ENCODE measurements around the gene TAOK1.
"Not testable (repeated sequence)": the region's sequence is repeated elsewhere in the genome, so short reads cannot be mapped to it uniquely, and the experiment has no call there.

Gene TAOK1
- total RNA-seq: 146 to 455 (median 290) reads per million in 18 experiments

DNA sequence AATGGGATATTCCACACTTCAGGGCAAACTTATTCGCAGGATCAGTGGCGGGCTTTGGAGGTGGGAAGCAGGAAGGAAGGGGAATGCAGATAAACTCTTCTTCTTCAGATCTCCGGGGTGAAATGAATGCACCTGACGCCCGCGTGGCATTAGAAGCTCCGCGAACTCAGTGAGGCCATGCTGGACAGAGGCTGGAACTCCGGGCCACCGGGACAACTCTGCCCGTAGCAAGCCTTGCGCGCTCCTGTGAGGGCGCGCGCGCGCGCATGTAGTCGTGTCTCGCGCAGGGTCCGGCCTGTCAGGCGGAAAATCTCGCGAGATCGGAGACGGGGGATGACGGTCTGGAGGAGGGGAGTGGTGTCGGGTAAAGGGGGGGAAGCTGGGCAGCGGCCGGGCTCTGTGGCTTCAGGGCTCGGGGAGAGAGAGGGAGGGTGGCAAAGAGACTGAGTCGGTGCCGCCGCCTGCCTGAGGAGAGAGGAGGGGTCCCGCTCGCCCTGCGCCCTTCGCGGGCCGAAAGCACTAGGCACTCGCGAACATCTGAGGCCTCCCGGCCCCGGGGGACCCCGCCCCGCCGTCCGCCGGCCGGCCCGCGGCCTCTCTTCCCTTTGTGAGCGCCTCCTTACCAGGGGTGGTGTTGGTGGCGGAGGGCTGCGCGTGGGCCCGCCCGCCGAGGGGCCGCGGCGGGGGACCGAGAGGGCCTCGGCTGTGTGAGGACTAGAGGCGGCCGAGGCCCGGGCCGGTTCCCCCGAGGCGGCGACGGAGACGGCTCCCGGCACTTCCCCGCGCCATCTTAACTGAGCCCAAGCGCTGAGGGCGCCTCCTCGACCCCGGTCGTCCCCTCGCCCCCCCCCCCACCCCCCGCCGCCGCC, at the start of gene TAOK1:
Gene TAOK1, plus strand, starts transcription at position 382 of the 869 bp plus-strand sequence. CDS start 61,186 bp downstream, outside the sequence.
- peak; percentile 98 for DNase-seq

DNA sequence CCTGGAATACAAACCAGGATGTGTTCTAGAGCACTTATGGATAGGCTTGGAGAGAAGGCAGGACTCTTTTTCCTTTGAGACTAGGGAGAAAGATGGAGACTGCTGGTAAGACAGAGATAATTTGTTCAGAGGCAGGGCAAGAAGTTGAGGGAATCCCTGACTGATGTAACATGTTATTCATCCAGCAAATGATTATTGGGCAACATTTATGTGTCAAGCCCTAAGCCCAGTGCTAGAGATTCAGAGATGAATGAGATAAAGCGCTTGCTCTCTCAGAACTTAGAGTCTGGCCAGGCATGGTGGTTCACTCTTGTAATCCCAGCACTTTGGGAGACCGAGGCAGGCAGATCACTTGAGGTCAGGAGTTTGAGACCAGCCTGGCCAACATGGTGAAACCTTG, 48.4 kb upstream of the TAOK1 start:
- DNase-seq: peak; percentile 42 to 48

DNA sequence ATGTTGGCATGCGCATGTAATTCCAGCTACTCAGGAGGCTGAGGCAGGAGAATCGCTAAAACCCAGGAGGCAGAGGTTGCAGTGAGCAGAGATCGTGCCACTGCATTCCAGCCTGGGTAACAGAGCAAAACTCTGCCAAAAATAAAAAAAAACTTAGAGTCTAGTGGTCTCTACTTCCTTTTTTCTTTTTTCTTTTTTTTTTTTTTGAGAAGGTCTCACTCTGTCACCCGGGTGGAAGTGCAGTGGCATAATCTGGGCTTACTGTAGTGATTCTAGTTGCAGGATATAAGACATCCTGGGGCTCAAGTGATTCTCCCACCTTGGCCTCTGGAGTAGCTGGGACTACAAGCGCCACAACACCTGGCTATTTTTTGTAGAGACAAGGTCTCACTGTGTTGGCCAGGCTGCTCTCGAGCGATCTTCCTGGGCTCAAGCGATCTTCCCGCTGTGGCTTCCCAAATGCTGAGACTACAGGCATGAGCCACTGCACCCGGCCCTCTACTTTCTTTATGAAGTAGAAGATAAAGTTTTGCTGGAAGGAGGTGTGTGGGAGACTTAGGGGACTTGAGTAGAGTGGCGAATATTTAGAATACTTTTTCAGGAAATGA, 47.9 kb upstream of the TAOK1 start:
- DNase-seq: peak in 1 of 2 donors; percentile 5

DNA sequence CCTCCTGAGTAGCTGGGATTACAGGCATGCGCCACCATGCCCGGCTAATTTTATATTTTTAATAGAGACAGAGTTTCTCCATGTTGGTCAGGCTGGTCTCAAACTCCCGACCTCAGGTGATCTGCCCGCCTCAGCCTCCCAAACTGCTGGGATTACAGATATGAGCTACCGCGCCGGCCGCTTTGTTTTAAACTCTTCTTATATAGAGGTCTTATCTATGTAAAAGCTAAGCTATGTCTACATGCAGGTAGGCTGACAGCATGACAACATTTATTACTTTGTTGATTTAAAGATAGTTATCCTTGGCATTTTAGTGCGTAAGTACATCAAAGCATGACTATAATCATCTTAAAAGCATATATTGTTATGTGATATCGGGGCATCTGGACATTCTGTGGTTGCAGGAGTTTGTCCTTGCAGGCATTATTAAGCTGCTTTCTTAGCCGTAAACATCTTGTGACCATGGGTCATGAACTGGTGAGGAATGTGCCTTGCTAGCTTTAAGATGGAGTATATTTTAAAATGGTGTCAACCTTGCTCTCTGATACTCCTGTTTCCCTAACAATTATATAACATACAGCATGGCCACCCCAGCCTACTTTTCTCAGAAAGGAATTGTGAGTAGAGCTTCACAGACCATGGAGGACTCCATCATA, 45.8 kb upstream of the TAOK1 start:
- DNase-seq: no peak

DNA sequence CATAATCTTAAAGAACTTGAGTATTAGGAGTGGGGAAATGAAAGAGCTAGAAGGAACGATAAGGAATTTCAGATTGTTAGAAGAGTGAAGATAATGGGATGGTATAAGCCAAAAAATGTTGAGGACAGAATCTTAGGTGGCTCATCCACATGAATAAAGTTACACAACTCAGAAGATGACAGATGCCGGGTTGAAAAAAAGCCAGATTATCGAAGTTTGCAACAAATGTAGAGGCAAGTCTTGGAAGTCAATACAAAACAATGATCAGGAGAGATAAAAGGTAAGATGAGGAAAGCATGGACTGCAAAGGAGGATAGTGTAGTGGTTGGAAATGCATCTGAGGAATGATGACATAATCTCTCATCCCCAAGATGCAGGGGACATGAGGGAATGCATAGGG, 45.1 kb upstream of the TAOK1 start:
- DNase-seq: no peak

DNA sequence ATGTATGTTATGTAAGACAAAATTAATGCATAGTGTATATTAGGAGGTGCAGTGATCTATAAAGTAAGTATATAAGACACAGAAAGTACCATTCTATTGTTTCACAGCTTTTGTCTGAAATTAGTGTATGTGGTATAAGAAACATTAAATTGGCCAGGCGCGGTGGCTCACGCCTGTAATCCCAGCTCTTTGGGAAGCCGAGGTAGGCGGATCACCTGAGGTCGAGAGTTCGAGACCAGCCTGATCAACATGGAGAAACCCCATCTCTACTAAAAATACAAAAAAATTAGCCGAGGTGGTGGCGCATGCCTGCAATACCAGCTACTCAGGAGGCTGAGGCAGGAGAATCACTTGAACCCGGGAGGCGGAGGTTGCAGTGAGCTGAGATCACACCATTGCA, 44.7 kb upstream of the TAOK1 start:
- DNase-seq: not testable (repeated sequence)

DNA sequence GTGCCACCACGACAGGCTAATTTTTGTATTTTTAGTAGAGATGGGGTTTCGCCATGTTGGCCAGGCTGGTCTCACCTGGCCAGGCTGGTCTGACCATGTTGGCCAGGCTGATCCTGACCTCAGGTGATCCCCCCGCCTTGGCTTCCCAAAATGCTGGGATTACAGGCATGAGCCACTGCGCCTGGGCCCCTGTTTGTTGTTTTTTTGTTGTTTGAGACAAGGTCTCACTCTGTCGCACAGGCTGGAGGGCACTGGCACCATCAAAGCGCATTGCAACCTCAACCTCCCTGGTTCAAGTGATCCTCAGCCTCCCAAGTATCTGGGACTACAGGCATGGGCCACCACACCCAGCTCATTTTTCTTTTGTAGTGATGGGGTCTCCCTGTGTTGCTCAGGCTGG, 43.7 kb upstream of the TAOK1 start:
- DNase-seq: no peak

DNA sequence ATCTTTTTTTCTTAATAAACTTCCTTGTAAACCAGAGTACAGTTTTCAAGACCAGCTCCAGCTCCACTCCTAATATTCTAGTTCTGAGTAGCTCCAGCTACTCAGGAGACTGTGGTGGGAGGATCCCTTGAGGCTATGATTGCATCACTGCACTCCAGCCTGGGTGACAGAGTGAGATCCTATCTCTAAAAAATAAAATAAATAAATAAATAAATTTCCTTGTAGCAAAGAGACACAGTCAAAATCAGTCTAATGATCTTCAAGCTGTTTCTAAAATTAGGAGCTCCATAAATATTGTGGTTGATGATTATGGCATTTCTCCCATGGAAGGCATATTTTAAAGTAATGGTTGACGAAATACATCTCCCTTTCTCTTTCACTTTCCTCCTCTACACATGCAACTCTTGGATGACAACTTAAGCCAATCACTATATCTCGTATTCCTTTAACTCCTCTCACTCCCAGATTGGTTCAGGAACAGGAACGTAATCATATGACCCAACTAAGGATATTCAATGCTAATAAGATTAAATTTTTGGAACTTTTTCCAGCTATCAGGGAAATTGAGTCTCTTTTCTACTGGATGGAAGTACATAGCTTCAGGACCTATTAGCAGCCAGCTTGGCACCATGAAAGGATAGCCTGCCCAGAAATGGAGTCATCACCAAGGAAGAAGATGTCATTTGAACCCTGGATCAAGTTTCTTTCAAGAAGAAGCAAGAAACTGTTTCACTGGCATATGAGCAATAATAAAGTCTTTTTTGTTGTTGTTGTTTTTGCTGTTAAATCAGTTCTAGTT, 42.1 kb upstream of the TAOK1 start:
- peak in 1 of 2 donors; percentile 40 for DNase-seq

DNA sequence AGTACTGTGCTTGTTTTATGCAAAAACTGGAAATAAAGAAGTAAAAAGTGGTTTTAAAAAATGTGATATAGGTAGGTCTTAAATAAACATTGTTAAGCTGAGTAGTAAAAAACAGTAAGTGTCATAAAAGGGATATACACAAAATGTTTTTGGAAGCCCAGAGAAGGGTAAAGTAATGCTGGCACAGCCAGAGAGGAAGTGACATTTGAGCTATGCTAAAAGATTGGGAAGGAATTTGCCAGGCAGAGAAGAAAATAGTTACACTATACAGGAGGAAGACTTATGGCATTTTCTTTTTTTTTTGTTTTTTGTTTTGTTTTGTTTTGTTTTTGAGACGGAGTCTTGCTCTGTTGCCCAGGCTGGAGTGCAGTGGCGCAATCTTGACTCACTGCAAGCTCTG, 40.8 kb upstream of the TAOK1 start:
- DNase-seq: no peak

DNA sequence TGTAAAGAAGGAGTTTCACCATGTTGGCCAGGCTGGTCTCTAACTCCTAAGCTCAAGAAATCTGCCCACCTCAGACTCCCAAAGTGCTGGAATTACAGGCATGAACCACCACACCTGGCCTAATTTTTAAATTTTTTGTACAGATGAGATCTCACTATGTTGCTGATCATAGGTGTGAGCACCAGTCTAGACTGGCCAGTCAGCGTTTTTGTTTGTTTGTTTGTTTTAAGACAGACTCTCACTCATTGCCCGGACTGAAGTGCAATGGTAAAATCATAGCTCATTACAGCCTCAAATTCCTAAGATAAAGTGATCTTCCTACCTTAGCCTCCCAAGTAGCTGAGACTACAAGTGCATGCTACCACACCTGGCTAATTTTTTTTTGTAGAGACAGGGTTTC, 38.0 kb upstream of the TAOK1 start:
- no peak for DNase-seq

DNA sequence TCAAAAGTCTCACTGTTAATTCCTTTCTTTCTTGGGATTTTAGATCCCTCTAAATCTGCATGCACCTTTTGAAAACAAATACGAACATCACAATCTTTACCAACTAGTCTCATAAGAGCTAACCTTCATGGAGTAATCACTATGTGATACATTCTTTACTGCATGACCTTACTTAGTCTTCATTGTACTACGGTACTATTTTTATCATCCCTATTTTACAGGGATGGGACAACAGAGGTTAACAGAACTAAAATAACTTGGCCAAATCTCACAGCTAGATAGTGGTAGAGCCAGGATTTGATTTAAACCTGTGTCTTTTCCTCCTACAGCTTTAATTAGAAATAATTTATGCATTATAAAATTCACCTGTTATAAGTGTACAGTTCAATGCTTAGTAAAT, 32.9 kb upstream of the TAOK1 start:
- no peak for DNase-seq

DNA sequence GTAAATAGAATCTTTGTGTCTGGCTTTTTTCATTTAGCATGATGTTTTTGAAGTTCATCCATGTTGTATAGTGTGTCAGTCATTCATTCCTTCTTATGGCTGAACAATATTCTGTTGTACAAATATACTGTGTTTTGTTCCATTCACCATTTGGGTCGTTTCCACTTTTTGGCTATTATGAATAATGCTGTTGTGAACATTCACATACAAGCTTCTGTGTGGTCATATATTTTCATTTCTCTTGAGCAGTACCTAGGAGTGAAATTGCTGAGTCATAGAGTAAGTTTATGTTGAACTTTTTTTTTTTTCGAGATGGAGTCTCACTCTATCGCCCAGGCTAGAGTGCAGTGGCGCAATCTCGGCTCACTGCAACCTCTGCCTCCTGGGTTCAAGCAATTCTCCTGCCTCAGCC, 32.3 kb upstream of the TAOK1 start:
- DNase-seq: no peak

DNA sequence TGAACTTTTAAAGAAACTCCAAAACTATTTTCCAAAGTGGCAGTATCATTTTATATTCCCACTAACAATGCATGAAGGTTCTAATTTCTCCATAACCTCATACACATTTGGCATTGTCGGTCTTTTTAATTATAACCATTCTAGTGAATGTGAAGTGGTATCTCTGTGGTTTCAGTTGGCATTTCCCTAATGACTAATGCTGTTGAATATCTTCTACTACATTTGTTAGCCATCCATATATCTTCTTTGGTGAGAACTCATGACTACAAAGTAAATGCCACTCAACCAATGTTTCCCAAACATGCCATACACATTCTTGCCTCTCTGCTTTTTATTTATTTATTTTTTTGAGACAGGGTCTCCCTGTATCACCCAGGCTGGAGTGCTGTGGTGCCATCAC, 31.7 kb upstream of the TAOK1 start:
- DNase-seq: no peak

DNA sequence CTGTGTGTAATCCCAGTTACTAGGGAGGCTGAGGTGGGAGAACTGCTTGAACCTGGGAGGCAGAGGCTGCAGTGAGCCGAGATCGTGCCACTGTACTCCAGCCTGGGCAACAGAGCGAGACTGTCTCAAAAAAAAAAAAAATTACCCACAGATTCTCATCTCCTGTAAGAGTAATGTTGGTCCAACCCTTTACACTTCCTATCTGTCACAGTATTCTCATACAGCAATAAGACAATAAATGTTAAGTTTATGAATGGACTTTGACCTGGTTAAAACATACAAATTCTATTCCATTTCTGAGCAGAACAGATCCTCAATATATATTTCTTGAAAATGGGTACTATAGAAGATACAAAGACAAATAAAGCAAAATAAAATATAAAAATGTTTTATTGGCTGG, 30.4 kb upstream of the TAOK1 start:
- DNase-seq: no peak

DNA sequence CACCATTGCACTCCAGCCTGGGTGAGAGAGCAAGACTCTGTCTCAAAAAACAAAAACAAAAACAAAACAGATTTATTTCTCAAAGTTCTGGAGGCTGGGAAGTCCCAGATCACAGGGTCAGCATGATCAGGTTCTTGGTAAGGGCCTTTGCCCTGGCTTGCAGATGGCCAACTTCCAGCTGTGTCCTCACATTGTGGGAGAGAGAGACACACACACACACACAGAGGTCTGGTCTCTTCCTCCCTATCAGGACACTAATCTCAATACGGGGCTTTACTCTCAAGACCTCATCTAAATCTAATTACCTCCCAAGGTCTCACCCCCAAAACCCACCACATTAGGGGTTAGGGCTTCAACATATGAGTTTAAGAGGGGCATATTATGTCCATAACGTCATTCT, 26.4 kb upstream of the TAOK1 start:
- no peak for DNase-seq

DNA sequence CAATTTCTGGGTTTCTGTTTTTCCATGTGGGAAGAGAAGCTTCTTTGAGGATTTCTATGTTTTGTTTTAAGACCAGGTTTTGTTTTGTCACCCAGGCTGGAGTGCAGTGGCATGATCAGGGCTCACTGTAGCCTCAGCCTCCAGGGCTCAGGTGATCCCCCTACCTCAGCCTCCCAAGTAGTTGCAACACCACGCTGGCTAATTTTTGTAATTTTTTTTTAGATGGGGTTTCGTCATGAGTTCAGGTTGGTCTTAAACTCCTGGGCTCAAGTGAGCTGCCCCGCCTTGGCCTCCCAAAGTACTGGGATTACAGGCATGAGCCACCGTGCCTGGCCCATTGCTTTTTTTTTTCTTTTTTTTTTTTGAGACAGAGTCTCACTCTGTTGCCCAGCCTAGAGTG, 25.5 kb upstream of the TAOK1 start:
- no peak for DNase-seq

DNA sequence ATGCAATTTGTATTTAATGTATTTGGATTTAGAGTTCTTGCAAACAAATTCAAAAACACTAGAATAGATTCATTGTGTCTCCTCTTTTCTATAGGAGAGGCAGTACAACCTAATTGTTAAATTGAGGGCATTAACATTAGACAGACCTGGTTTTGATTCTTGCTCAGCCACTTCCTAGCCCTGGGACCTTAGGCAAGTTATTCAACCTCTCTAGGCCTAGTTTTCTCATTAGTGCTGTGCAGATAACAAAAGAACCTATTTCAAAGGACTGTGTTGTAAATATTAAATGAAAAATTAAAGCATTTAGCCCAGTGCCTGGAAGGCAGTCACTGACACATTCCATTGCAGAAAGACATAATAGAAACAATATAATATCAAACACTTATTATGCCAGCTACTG, 22.0 kb upstream of the TAOK1 start:
- DNase-seq: no peak

DNA sequence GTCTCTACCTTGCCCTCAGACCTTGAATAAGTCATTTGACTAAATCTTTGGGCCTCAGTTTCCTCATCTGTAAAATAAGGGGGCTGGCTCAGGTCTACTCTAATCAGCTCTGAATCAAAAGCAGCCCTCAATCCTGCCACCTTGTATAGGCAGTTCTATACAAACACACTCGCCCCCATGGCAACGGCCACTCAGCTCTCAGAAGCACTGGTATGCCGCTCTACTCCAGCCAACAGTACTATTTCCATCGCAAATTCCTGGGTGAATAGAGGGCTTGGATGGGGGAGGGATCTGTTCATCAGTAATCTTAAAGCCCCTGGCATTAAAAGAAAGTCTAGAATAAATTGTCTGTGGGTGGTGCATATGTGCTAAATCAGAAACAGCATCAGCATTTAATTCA, 21.2 kb upstream of the TAOK1 start:
- no peak for DNase-seq

DNA sequence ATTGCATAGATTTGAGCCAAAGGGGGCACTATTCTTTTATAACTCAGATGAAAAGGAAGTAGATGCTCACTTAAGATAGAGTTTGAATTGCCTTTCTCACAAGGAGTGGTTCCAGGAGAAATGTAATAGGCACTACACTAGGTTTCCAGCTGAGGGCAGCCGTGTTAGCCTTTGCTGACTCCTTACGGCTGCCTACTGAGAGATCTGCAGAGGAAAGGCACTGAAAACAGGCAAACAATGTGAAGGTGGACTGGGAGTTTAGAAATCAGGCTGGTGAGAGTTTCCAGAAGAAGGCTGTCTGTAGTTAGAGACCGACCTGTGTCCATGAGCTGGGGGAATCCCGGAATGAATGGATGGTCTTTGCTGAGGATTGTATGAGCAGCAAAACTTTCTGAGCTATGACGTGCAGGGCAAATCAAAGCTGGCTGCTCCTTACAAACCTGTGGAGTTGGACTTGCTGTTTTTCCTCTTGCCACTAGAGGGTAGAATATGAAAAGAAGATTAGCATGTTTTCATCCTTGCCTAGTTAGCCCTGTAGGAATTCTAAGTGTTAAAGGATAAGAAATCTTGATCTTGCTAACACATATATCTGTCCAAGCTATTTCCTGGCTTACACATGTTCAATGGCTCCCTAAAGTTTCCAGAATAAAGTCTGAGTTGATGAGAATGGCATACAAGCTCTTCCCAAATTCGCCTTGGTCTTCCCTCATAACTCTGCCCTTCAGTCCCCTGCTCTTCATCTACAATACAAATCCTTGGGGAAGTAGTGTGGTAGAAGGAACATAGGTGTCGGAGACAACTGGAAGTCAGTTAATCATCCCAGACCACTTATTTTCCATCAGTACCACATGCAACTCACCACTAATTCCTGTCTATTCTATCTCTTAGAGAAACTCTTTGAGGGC, 20.1 kb upstream of the TAOK1 start:
- peak; percentile 73 to 74 for DNase-seq

DNA sequence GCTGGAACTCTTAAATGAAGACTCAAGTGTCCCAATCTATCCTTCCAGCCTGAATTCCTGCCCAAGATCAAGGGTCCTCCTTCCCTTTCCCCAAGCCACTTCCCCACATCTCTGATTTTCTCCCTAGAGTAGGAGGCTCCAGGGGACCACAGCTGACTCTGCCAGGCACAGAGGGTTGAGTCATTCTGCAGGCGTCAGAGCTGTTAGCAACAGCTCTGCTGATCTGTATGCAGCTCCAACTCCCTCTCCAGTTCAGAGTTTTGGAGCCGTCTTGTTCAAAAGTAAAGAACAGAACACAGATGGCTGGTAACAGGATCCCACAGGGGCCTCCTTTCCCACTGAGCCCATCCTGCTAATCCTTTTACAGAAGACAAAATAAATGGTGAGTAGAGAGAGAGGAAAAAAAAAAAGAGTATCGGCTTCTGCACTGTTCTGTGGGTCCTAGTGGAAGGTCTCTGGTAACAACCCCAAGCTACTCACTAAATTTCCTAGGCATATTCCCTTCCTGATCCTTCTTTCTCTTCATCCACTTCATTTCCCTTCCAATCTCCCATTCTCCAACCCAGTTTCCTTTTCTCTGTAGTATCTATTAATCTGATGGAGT, 13.4 kb upstream of the TAOK1 start:
- peak; percentile 58 to 84 for DNase-seq

DNA sequence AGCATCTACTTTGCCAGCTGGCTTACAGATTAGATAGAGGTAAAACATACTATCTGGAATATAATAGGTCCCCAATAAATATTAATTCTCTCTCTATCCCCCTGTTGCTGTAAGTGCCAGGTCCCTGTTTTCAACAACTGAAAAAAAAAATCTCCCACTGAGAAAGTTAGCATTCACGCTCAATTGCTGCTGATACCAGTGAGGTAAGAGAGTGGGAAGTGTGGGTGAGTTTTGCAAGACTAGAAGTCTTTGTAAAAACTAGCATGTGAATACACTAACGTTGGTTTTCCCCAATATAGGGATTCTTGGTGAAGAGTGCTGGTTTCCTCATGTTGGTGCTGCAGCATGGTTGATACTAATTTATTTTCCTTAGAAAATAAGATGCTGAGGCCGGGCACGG, 11.7 kb upstream of the TAOK1 start:
- peak; percentile 65 to 82 for DNase-seq
